SU-DHL-6 (cell line): ENCODE measurements around the gene VSX2.

Experiments
- EZH2phosphoT487 ChIP-seq: fragments of 200-600 bp; sonication (generic), shearing (Covaris generic); conservative IDR thresholded peaks from 2 replicates; pipeline ENCODE4 v1.6.1; 2018; ENCODE audit warnings: mild to moderate bottlenecking, antibody characterized with exemption, low read length, moderate library complexity, mixed read lengths
- TF ChIP-seq, protein P1 (sequence below): fragments of 200-600 bp; sonication (generic); IDR thresholded peaks from one replicate; pipeline ENCODE4 v1.5.1; 2017; ENCODE audit warnings: antibody characterized with exemption, mild to moderate bottlenecking, low read length, moderate library complexity; ENCODE audit not compliant: insufficient read depth, poor library complexity, severe bottlenecking

DNA sequence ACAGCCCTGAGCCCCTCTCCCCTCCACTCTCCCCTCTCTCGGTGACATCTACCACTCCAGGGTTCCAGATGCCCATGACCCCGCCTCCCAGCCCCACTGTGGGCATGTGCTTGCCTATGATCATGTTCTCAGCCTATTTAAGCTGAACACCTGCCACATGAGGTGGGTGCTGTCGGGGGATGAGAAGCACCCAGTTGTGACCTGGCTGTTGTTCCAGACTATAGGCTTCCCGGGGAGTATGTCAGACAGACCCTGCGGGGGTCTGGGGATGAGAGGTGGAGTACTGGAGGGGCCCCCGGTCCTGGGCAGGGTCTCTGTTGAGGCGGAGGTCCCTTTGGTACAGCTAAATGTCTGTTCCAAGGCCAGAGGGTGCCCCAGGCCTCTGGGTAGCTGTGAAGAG lies 6.0 kb downstream of the VSX2 start:
- TF ChIP-seq, protein P1, sequence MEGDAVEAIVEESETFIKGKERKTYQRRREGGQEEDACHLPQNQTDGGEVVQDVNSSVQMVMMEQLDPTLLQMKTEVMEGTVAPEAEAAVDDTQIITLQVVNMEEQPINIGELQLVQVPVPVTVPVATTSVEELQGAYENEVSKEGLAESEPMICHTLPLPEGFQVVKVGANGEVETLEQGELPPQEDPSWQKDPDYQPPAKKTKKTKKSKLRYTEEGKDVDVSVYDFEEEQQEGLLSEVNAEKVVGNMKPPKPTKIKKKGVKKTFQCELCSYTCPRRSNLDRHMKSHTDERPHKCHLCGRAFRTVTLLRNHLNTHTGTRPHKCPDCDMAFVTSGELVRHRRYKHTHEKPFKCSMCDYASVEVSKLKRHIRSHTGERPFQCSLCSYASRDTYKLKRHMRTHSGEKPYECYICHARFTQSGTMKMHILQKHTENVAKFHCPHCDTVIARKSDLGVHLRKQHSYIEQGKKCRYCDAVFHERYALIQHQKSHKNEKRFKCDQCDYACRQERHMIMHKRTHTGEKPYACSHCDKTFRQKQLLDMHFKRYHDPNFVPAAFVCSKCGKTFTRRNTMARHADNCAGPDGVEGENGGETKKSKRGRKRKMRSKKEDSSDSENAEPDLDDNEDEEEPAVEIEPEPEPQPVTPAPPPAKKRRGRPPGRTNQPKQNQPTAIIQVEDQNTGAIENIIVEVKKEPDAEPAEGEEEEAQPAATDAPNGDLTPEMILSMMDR: no peak
- no peak for TF ChIP-seq EZH2phosphoT487
